ENCODE data around the gene MED31.

Gene MED31

GRCh38 chr17:6651919-6652452 is 581 bp upstream of the MED31 start:
- DNase-seq: peak in 1 of 2 experiments; percentile 63

GRCh38 chr17:6648181-6648580 is 3.2 kb downstream of the MED31 start:
- DNase-seq: no peak

GRCh38 chr17:6643451-6644125 is 7.8 kb downstream of the MED31 start:
- DNase-seq: no peak

- DNase-seq: no peak
Measured at GRCh38 chr17:6642592-6642991, 8.8 kb downstream of the MED31 start.

- DNase-seq: no peak
Measured at GRCh38 chr17:6641247-6641863, 10.1 kb downstream of the MED31 start.

GRCh38 chr17:6640536-6641246 is 10.7 kb downstream of the MED31 start, which contains the start of the genes KIAA0753 and TXNDC17:
KIAA0753 (minus strand) TSS chr17:6640711; CDS start chr17:6635103, 5,608 bp downstream.
TXNDC17 (plus strand) TSS chr17:6641060; CDS start chr17:6641083, 23 bp downstream.
- peak; percentile 56 to 82 for DNase-seq

- DNase-seq: no peak
Measured at GRCh38 chr17:6639586-6640535, 11.5 kb downstream of the MED31 start.

- no peak for DNase-seq
Measured at GRCh38 chr17:6639014-6639585, 12.3 kb downstream of the MED31 start.

- DNase-seq: no peak
Measured at GRCh38 chr17:6638046-6638908, 13.1 kb downstream of the MED31 start.

GRCh38 chr17:6637458-6637840 is 14.0 kb downstream of the MED31 start:
- no peak for DNase-seq

GRCh38 chr17:6636616-6637457 is 14.6 kb downstream of the MED31 start:
- DNase-seq: no peak

GRCh38 chr17:6636105-6636504 is 15.3 kb downstream of the MED31 start:
- DNase-seq: no peak

GRCh38 chr17:6633263-6633662 is 18.1 kb downstream of the MED31 start:
- DNase-seq: no peak

- DNase-seq: no peak
Measured at GRCh38 chr17:6632530-6632929, 18.9 kb downstream of the MED31 start.

GRCh38 chr17:6630390-6630789 is 21.0 kb downstream of the MED31 start:
- no peak for DNase-seq

GRCh38 chr17:6627019-6627418 is 24.4 kb downstream of the MED31 start:
- no peak for DNase-seq

- no peak for DNase-seq
Measured at GRCh38 chr17:6626616-6627015, 24.8 kb downstream of the MED31 start.

- DNase-seq: no peak
Measured at GRCh38 chr17:6623941-6624340, 27.5 kb downstream of the MED31 start.

- no peak for DNase-seq
Measured at GRCh38 chr17:6611231-6611630, 40.2 kb downstream of the MED31 start.

- no peak for DNase-seq
Measured at GRCh38 chr17:6610011-6610410, 41.4 kb downstream of the MED31 start.

Data from NCI-H446 (cell line).